ENCODE data around the gene PPP1R1C.

PPP1R1C gene

GRCh38 chr2:182062329-182062972 is 76.8 kb downstream of the PPP1R1C start:
- FAIRE-seq = no peak
- DNase-seq (ENCODE audit: low spot score) = no peak

GRCh38 chr2:182064019-182064778 is 78.5 kb downstream of the PPP1R1C start:
- no peak for FAIRE-seq
- no peak for DNase-seq (ENCODE audit: low spot score)

GRCh38 chr2:182066400-182067087 is 80.9 kb downstream of the PPP1R1C start:
- FAIRE-seq (no peak), DNase-seq (ENCODE audit: low spot score) (no peak)

GRCh38 chr2:182067393-182067792 is 81.7 kb downstream of the PPP1R1C start:
- FAIRE-seq (no peak), DNase-seq (ENCODE audit: low spot score) (no peak)

GRCh38 chr2:182068811-182069210 is 83.2 kb downstream of the PPP1R1C start:
- DNase-seq (ENCODE audit: low spot score) (no peak), FAIRE-seq (no peak)

- DNase-seq (ENCODE audit: low spot score) (no peak), FAIRE-seq (no peak)
These were observed 83.8 kb downstream of the PPP1R1C start for GRCh38 chr2:182069416-182069815.

- FAIRE-seq (no peak), DNase-seq (ENCODE audit: low spot score) (no peak)
These were observed 84.3 kb downstream of the PPP1R1C start for GRCh38 chr2:182069908-182070307.

- DNase-seq (ENCODE audit: low spot score) (no peak), FAIRE-seq (no peak)
These were observed 85.1 kb downstream of the PPP1R1C start for GRCh38 chr2:182070736-182071135.

GRCh38 chr2:182072861-182073260 is 87.2 kb downstream of the PPP1R1C start:
- DNase-seq (ENCODE audit: low spot score) (no peak), FAIRE-seq (no peak)

GRCh38 chr2:182073613-182074012 is 88.0 kb downstream of the PPP1R1C start:
- DNase-seq (ENCODE audit: low spot score) (no peak), FAIRE-seq (no peak)

- no peak for FAIRE-seq
- no peak for DNase-seq (ENCODE audit: low spot score)
These were observed 91.4 kb downstream of the PPP1R1C start for GRCh38 chr2:182077023-182077422.

- peak; percentile 46 for DNase-seq (ENCODE audit: low spot score)
- peak; percentile 34 for FAIRE-seq
These were observed 91.9 kb downstream of the PPP1R1C start for GRCh38 chr2:182077448-182078142.

- DNase-seq (ENCODE audit: low spot score) = no peak
- FAIRE-seq = no peak
These were observed 93.4 kb downstream of the PPP1R1C start for GRCh38 chr2:182078988-182079602.

- DNase-seq (ENCODE audit: low spot score) (no peak), FAIRE-seq (no peak)
These were observed 94.8 kb downstream of the PPP1R1C start for GRCh38 chr2:182080493-182080892.

- DNase-seq (ENCODE audit: low spot score) = no peak
These were observed 96.1 kb downstream of the PPP1R1C start for GRCh38 chr2:182081602-182082260.

GRCh38 chr2:182088681-182089320 is 103.1 kb downstream of the PPP1R1C start:
- FAIRE-seq = no peak

More at GRCh38 chr2:182081602-182082260, 96.1 kb downstream of the PPP1R1C start:
- FAIRE-seq = no peak

GRCh38 chr2:182090486-182090885 is 104.8 kb downstream of the PPP1R1C start:
- DNase-seq (ENCODE audit: low spot score) = no peak
- no peak for FAIRE-seq

More at GRCh38 chr2:182088681-182089320, 103.1 kb downstream of the PPP1R1C start:
- no peak for DNase-seq (ENCODE audit: low spot score)

- FAIRE-seq = no peak
- DNase-seq (ENCODE audit: low spot score) = no peak
These were observed 112.0 kb downstream of the PPP1R1C start for GRCh38 chr2:182097571-182098164.

GRCh38 chr2:182098648-182099047 is 113.0 kb downstream of the PPP1R1C start:
- no peak for FAIRE-seq
- DNase-seq (ENCODE audit: low spot score) = no peak

GRCh38 chr2:182101263-182101662 is 115.6 kb downstream of the PPP1R1C start:
- no peak for DNase-seq (ENCODE audit: low spot score)
- FAIRE-seq = no peak

All from RCC 7860 (cell line).